ENCODE results near the gene JAZF1.
A peak's percentile ranks its signal among the peaks of the same experiment; 100 is the strongest.

JAZF1 gene

DNA sequence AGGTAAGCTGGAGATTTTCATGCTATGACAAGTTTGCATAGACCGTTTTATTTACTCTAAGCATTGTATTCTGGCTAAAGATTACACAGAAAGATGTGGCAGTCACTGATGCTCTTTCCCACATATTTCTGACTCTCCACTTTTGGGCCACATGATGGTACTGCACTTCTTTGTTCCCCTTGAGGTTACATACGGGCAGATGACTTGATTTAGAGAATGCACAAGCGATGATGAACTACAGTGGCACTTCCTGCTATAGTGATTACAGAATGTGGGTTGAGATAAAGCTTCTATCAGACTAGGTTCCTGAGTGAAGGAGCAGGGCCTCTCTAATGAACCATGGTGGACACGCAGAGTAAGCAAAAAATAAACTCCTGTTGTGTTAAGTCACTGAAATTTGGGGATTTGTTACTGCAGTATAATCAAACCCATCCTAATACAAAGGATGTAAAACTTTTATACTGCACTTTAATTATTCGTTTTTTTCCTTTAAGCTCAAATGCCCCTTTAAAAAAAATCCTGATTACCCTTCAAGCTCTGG, 262.8 kb downstream of the JAZF1 start:
- no peak overlapping the region for H3K4me3 ChIP-seq (ENCODE audit: low read depth, low read length, poor library complexity, severe bottlenecking)

DNA sequence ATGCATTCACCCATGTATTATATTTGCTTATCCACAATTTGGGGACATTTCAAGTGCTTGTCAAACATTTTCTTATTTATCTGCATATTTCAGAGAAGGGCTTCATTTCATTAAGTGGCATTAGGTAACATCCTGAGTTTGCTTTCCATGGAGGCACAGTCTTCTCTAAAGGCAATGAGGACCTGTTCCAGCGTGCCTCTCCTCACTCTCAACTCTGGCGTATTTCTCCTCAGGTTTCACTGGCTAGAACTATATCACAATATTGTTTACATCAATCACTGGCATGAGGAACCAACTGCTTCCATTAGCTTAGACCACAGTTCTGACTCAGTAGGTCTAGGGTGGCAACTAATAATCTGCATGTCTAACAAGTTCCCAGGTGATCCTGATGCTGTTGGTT, 263.5 kb downstream of the JAZF1 start:
- Histone ChIP-seq H3K9me2 (ENCODE audit: low read depth, low read length) (no peaks in the 10 kb centered on the region), H3K27ac (ENCODE audit: low read depth, low read length, poor library complexity, severe bottlenecking) (peak overlapping the region; percentile 95), H3K36me3 (ENCODE audit: insufficient read depth, low read length) (no peaks in the 10 kb centered on the region), H3K4me1 (ENCODE audit: insufficient read depth, low read length, severe bottlenecking) (peaks cover 75% of the 10 kb centered on the region), H3K4me2 (ENCODE audit: low read length) (no peak overlapping the region), H3F3A (ENCODE audit: insufficient read depth, low read length) (no peaks in the 10 kb centered on the region), H3K9ac (ENCODE audit: low read length) (no peak overlapping the region), H3K27me3 (ENCODE audit: insufficient read depth, low read length) (no peaks in the 10 kb centered on the region), H3K9me3 (ENCODE audit: low read length) (no peaks in the 10 kb centered on the region), H3K79me2 (ENCODE audit: insufficient read depth, low read length) (no peaks in the 10 kb centered on the region), H4K20me1 (ENCODE audit: insufficient read depth, low read length) (no peaks in the 10 kb centered on the region), H2AFZ (ENCODE audit: low read length) (no peak overlapping the region), H3K4me3 (ENCODE audit: low read depth, low read length, poor library complexity, severe bottlenecking) (no peak overlapping the region)
- no peak for TF ChIP-seq EZH2 (IDR thresholded peaks at IDR 0.05; ENCODE audit: borderline replicate concordance, low read length)
- TF ChIP-seq, protein P1, sequence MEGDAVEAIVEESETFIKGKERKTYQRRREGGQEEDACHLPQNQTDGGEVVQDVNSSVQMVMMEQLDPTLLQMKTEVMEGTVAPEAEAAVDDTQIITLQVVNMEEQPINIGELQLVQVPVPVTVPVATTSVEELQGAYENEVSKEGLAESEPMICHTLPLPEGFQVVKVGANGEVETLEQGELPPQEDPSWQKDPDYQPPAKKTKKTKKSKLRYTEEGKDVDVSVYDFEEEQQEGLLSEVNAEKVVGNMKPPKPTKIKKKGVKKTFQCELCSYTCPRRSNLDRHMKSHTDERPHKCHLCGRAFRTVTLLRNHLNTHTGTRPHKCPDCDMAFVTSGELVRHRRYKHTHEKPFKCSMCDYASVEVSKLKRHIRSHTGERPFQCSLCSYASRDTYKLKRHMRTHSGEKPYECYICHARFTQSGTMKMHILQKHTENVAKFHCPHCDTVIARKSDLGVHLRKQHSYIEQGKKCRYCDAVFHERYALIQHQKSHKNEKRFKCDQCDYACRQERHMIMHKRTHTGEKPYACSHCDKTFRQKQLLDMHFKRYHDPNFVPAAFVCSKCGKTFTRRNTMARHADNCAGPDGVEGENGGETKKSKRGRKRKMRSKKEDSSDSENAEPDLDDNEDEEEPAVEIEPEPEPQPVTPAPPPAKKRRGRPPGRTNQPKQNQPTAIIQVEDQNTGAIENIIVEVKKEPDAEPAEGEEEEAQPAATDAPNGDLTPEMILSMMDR (IDR thresholded peaks at IDR 0.05; ENCODE audit: low read length) = no peak

More for the DNA sequence above, 262.8 kb downstream of the JAZF1 start:
- no peak overlapping the region for H2AFZ ChIP-seq (ENCODE audit: low read length)
- H3K27ac ChIP-seq (ENCODE audit: low read depth, low read length, poor library complexity, severe bottlenecking) = peak overlapping the region; percentile 95
- H3K4me1 ChIP-seq (ENCODE audit: insufficient read depth, low read length, severe bottlenecking) = peaks cover 75% of the 10 kb centered on the region
- H3K4me2 ChIP-seq (ENCODE audit: low read length) = peak overlapping the region; percentile 24; the same call in 1 of the 2 replicates
- no peaks in the 10 kb centered on the region for H3K9me2 ChIP-seq (ENCODE audit: low read depth, low read length)
- no peaks in the 10 kb centered on the region for H4K20me1 ChIP-seq (ENCODE audit: insufficient read depth, low read length)
- no peaks in the 10 kb centered on the region for H3K27me3 ChIP-seq (ENCODE audit: insufficient read depth, low read length)
- H3K79me2 ChIP-seq (ENCODE audit: insufficient read depth, low read length) = no peaks in the 10 kb centered on the region
- H3K9me3 ChIP-seq (ENCODE audit: low read length) = no peaks in the 10 kb centered on the region
- H3F3A ChIP-seq (ENCODE audit: insufficient read depth, low read length) = no peaks in the 10 kb centered on the region
- TF ChIP-seq EZH2 (IDR thresholded peaks at IDR 0.05; ENCODE audit: borderline replicate concordance, low read length) = no peak
- TF ChIP-seq, protein P1 (IDR thresholded peaks at IDR 0.05; ENCODE audit: low read length) = no peak
- H3K9ac ChIP-seq (ENCODE audit: low read length) = peak overlapping the region; percentile 23
- no peaks in the 10 kb centered on the region for H3K36me3 ChIP-seq (ENCODE audit: insufficient read depth, low read length)

DNA sequence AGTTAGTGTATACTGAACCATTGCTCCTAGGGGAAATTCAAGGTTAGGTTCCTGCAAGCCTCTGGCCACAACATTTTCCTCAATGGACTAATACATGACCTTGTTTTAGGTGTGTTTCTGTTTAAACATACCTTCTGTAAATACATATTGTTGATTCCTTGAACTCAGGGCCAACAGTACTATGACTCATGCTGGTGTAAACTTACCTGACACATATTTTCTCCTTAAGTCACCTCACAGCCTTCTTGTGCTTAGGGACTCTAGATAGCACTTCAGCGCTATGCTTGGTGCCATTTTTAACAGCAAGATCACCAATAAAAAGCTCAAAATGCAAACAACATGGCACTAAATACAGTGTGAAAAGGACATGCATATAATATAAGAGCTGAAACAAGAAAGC, 264.2 kb downstream of the JAZF1 start:
- Histone ChIP-seq H3K36me3 (ENCODE audit: insufficient read depth, low read length) (no peaks in the 10 kb centered on the region), H3K27me3 (ENCODE audit: insufficient read depth, low read length) (no peaks in the 10 kb centered on the region), H4K20me1 (ENCODE audit: insufficient read depth, low read length) (no peaks in the 10 kb centered on the region), H2AFZ (ENCODE audit: low read length) (no peak overlapping the region), H3K4me1 (ENCODE audit: insufficient read depth, low read length, severe bottlenecking) (peaks cover 72% of the 10 kb centered on the region), H3K9me2 (ENCODE audit: low read depth, low read length) (no peaks in the 10 kb centered on the region), H3K4me3 (ENCODE audit: low read depth, low read length, poor library complexity, severe bottlenecking) (no peak overlapping the region), H3K9ac (ENCODE audit: low read length) (no peak overlapping the region), H3F3A (ENCODE audit: insufficient read depth, low read length) (no peaks in the 10 kb centered on the region), H3K79me2 (ENCODE audit: insufficient read depth, low read length) (no peaks in the 10 kb centered on the region), H3K4me2 (ENCODE audit: low read length) (no peak overlapping the region), H3K27ac (ENCODE audit: low read depth, low read length, poor library complexity, severe bottlenecking) (no peak overlapping the region), H3K9me3 (ENCODE audit: low read length) (no peaks in the 10 kb centered on the region)
- TF ChIP-seq, protein P1 (IDR thresholded peaks at IDR 0.05; ENCODE audit: low read length) = no peak
- no peak for TF ChIP-seq EZH2 (IDR thresholded peaks at IDR 0.05; ENCODE audit: borderline replicate concordance, low read length)

All from OCI-LY1 (cell line).